Measurements from ENCODE around the gene SLFN5.

DNA sequence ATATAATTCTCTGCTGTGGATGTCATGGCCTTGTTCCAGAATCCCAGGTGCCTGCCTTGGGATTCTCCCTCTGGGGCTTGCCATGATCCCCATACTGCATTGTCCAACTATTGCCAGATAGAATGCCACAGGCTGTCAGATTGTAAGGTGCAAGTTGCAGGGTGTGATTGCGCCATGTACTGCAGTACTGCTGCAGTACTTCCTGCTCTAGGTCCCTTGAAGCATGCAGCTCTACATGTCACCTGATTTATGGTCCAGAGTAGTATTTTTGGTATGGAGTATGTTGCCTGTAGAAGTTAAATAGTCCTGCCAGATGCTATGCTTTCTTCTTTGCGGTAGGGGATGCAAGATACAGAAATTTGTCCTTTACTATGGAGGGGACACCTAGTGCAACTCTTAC, 7.0 kb upstream of the SLFN5 start:
- TF ChIP-seq, protein P1, sequence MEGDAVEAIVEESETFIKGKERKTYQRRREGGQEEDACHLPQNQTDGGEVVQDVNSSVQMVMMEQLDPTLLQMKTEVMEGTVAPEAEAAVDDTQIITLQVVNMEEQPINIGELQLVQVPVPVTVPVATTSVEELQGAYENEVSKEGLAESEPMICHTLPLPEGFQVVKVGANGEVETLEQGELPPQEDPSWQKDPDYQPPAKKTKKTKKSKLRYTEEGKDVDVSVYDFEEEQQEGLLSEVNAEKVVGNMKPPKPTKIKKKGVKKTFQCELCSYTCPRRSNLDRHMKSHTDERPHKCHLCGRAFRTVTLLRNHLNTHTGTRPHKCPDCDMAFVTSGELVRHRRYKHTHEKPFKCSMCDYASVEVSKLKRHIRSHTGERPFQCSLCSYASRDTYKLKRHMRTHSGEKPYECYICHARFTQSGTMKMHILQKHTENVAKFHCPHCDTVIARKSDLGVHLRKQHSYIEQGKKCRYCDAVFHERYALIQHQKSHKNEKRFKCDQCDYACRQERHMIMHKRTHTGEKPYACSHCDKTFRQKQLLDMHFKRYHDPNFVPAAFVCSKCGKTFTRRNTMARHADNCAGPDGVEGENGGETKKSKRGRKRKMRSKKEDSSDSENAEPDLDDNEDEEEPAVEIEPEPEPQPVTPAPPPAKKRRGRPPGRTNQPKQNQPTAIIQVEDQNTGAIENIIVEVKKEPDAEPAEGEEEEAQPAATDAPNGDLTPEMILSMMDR (IDR thresholded peaks at IDR 0.05): no peak
- TF ChIP-seq POLR2A (IDR thresholded peaks at IDR 0.05) (no peak), EP300 (IDR thresholded peaks at IDR 0.05) (no peak)

Data from stomach (tissue), 4 donors.